ENCODE results near the gene RNF167. TPM values are rescaled to one million over a fixed set of nuclear protein-coding genes. Genes with fewer than 3 reads are reported as not detected.

Gene RNF167
- polyA plus RNA-seq: 100 to 1,000 TPM; 108 to 132 (median 123) TPM
- long read RNA-seq, donor 1: 0 reads
- long read RNA-seq, donor 2, transcript RNF167-211 (9 exons, 1,757 nt): major isoform, 6 of 799 reads
- long read RNA-seq, donor 2, partial matches to known transcripts: 780 of 799 reads
- long read RNA-seq, donor 2, other reads (novel, unspliced or antisense): 8 of 799 reads
- long read RNA-seq, donor 3, transcript RNF167-211 (9 exons, 1,757 nt): major isoform, 7 of 22 reads
- long read RNA-seq, donor 3, partial matches to known transcripts: 7 of 22 reads
- long read RNA-seq, donor 3, other reads (novel, unspliced or antisense): 0 of 22 reads
- long read RNA-seq, donor 4, partial matches to known transcripts: 0 of 1 reads
- long read RNA-seq, donor 4, other reads (novel, unspliced or antisense): 0 of 1 reads
- long read RNA-seq, donor 5, partial matches to known transcripts: 0 of 4 reads
- long read RNA-seq, donor 5, other reads (novel, unspliced or antisense): 0 of 4 reads
- long read RNA-seq, donor 6, transcript RNF167-201 (10 exons, 1,915 nt): minor isoform, 7 of 45 reads
- long read RNA-seq, donor 6, transcript RNF167-211 (9 exons, 1,757 nt): major isoform, 13 of 45 reads
- long read RNA-seq, donor 6, partial matches to known transcripts: 17 of 45 reads
- long read RNA-seq, donor 6, other reads (novel, unspliced or antisense): 5 of 45 reads
- long read RNA-seq, donor 7, transcript RNF167-201 (10 exons, 1,915 nt): major isoform, 12 of 2,615 reads
- long read RNA-seq, donor 7, transcript RNF167-211 (9 exons, 1,757 nt): minor isoform, 10 of 2,615 reads
- long read RNA-seq, donor 7, partial matches to known transcripts: 2,301 of 2,615 reads
- long read RNA-seq, donor 7, other reads (novel, unspliced or antisense): 287 of 2,615 reads
- long read RNA-seq, donor 8, partial matches to known transcripts: 0 of 4 reads
- long read RNA-seq, donor 8, other reads (novel, unspliced or antisense): 0 of 4 reads
- long read RNA-seq, donor 9, partial matches to known transcripts: 0 of 7 reads
- long read RNA-seq, donor 9, other reads (novel, unspliced or antisense): 0 of 7 reads
- long read RNA-seq, donor 10, transcript RNF167-211 (9 exons, 1,757 nt): major isoform, 16 of 1,835 reads
- long read RNA-seq, donor 10, partial matches to known transcripts: 1,696 of 1,835 reads
- long read RNA-seq, donor 10, other reads (novel, unspliced or antisense): 114 of 1,835 reads

- FAIRE-seq (no peak), DNase-seq (peak; percentile 99 to 100)
- Histone ChIP-seq H3K27me3 (ENCODE audit: control insufficient read depth in 3 of 3, insufficient read depth in 3 of 3, low read length in 3 of 3) (no peaks in the 10 kb centered on the region), H3K4me3 (ENCODE audit: low read depth in 1 of 3, low read length in 3 of 3) (peak within 1 kb of the TSS; percentile 64 to 97 (median 92)), H3K4me1 (ENCODE audit: control insufficient read depth in 3 of 3, insufficient read depth in 2 of 3, low read depth in 1 of 3, low read length in 2 of 3) (peaks cover 7 to 25% (median 8%) of the 10 kb centered on the region in 3 donors), H3K36me3 (ENCODE audit: control insufficient read depth in 3 of 3, insufficient read depth in 2 of 3, low read depth in 1 of 3, low read length in 3 of 3) (peaks cover 2 to 70% (median 20%) of the 10 kb centered on the region in 3 donors), H3K9me3 (ENCODE audit: control insufficient read depth in 2 of 2, insufficient read depth in 1 of 2, low read depth in 1 of 2, low read length in 1 of 2) (no peaks in the 10 kb centered on the region), H3K27ac (ENCODE audit: low read depth in 1 of 3, low read length in 2 of 3) (peak within 1 kb of the TSS; percentile 87 to 96 (median 93))
- WGBS, 3 donors: 0% methylated on average over 64 to 72 of the region's 72 CpGs
Observed at GRCh38 chr17:4939796-4940554, at the start of gene RNF167, which contains the start of gene SLC25A11. Gene RNF167 (plus strand): TSS chr17:4940268. CDS start chr17:4940910, 642 bp downstream. Gene SLC25A11 (minus strand): TSS chr17:4940046. CDS start chr17:4939910, 136 bp downstream.

DNA sequence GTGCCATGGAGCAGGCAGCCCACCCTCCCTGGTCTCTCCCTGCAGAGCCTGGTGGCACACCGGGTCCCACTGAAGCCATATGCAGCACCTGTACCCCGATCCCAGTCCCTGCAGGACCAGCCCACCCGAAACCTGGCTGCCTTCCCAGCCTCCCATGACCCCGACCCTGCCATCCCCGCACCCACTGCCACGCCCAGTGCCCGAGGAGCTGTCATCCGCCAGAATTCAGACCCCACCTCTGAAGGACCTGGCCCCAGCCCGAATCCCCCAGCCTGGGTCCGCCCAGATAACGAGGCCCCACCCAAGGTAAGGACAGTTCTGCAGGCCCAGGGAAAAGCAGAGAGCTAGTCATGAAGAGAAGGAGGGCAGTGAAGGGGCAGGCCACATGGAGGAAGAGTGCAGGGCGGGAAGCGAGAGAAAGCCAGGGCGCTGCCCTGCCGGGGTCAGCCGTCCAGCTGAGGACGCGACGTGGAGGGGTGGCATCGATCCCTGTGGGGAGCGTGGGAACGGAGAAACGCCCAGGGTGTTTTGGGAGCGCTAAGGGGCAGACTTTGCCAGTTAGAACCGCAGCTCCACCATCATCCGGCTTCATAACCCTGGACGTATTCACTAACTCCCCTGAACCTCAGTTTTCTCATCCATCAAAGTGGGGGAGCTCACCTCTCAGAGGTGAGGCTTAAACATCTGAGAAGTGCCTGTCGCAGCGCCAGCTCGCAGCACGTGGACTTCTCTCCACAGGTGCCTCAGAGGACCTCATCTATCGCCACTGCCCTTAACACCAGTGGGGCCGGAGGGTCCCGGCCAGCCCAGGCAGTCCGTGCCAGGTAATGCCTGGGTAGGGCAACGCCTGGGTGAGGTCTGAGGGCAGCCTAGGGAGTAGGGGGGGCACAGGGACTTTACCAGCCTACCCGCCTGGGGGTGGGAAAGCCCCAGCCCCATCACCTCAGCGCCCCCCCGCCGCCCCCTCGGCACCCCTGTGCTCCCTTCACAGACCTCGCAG, 48.4 kb upstream of the RNF167 start:
- no peak for FAIRE-seq
- peaks cover 25 to 99% (median 43%) of the 10 kb centered on the region in 3 donors for H3K36me3 ChIP-seq (ENCODE audit: control insufficient read depth in 3 of 3, insufficient read depth in 2 of 3, low read depth in 1 of 3, low read length in 3 of 3)
- WGBS, 3 donors: 89 to 92% (median 90%) methylated on average over 40 to 42 of the region's 42 CpGs

GRCh38 chr17:4892499-4893221, 47.4 kb upstream of the RNF167 start:
- 88 to 93% (median 90%) methylated on average over 23 of the region's 23 CpGs for WGBS, 3 donors
- DNase-seq: no peak
- H3K4me3 ChIP-seq (ENCODE audit: low read depth in 1 of 3, low read length in 3 of 3): no peak overlapping the region
- FAIRE-seq: no peak
- H3K36me3 ChIP-seq (ENCODE audit: control insufficient read depth in 3 of 3, insufficient read depth in 2 of 3, low read depth in 1 of 3, low read length in 3 of 3): peaks cover 25 to 99% (median 39%) of the 10 kb centered on the region in 3 donors
- no peaks in the 10 kb centered on the region for H3K27me3 ChIP-seq (ENCODE audit: control insufficient read depth in 3 of 3, insufficient read depth in 3 of 3, low read length in 3 of 3)
- H3K27ac ChIP-seq (ENCODE audit: low read depth in 1 of 3, low read length in 2 of 3): peak overlapping the region in 1 of 3 donors; percentile 46
- H3K4me1 ChIP-seq (ENCODE audit: control insufficient read depth in 3 of 3, insufficient read depth in 2 of 3, low read depth in 1 of 3, low read length in 2 of 3): peaks cover 0 to 6% (median 0%) of the 10 kb centered on the region in 3 donors
- no peaks in the 10 kb centered on the region for H3K9me3 ChIP-seq (ENCODE audit: control insufficient read depth in 2 of 2, insufficient read depth in 1 of 2, low read depth in 1 of 2, low read length in 1 of 2)

More for the DNA sequence above, 48.4 kb upstream of the RNF167 start:
- Histone ChIP-seq H3K27me3 (ENCODE audit: control insufficient read depth in 3 of 3, insufficient read depth in 3 of 3, low read length in 3 of 3) (no peaks in the 10 kb centered on the region), H3K4me3 (ENCODE audit: low read depth in 1 of 3, low read length in 3 of 3) (no peak overlapping the region), H3K9me3 (ENCODE audit: control insufficient read depth in 2 of 2, insufficient read depth in 1 of 2, low read depth in 1 of 2, low read length in 1 of 2) (no peaks in the 10 kb centered on the region), H3K27ac (ENCODE audit: low read depth in 1 of 3, low read length in 2 of 3) (no peak overlapping the region), H3K4me1 (ENCODE audit: control insufficient read depth in 3 of 3, insufficient read depth in 2 of 3, low read depth in 1 of 3, low read length in 2 of 3) (peaks cover 0 to 6% (median 0%) of the 10 kb centered on the region in 3 donors)
- no peak for DNase-seq

GRCh38 chr17:4893272-4893671, 46.8 kb upstream of the RNF167 start:
- Histone ChIP-seq H3K4me1 (ENCODE audit: control insufficient read depth in 3 of 3, insufficient read depth in 2 of 3, low read depth in 1 of 3, low read length in 2 of 3) (peaks cover 0 to 6% (median 0%) of the 10 kb centered on the region in 3 donors), H3K4me3 (ENCODE audit: low read depth in 1 of 3, low read length in 3 of 3) (peak overlapping the region in 1 of 3 donors; percentile 7), H3K27me3 (ENCODE audit: control insufficient read depth in 3 of 3, insufficient read depth in 3 of 3, low read length in 3 of 3) (no peaks in the 10 kb centered on the region), H3K27ac (ENCODE audit: low read depth in 1 of 3, low read length in 2 of 3) (peak overlapping the region in 1 of 3 donors; percentile 46), H3K9me3 (ENCODE audit: control insufficient read depth in 2 of 2, insufficient read depth in 1 of 2, low read depth in 1 of 2, low read length in 1 of 2) (no peaks in the 10 kb centered on the region), H3K36me3 (ENCODE audit: control insufficient read depth in 3 of 3, insufficient read depth in 2 of 3, low read depth in 1 of 3, low read length in 3 of 3) (peaks cover 25 to 98% (median 38%) of the 10 kb centered on the region in 3 donors)
- WGBS, 3 donors: 87 to 91% (median 89%) methylated on average over 16 to 18 of the region's 18 CpGs
- DNase-seq: peak in 1 of 2 donors; percentile 61
- FAIRE-seq: no peak

GRCh38 chr17:4893721-4894560, 46.1 kb upstream of the RNF167 start:
- H3K4me3 ChIP-seq (ENCODE audit: low read depth in 1 of 3, low read length in 3 of 3): peak overlapping the region in 1 of 3 donors; percentile 7
- H3K27ac ChIP-seq (ENCODE audit: low read depth in 1 of 3, low read length in 2 of 3): peak overlapping the region in 1 of 3 donors; percentile 46
- H3K27me3 ChIP-seq (ENCODE audit: control insufficient read depth in 3 of 3, insufficient read depth in 3 of 3, low read length in 3 of 3): peaks cover 0 to 4% (median 0%) of the 10 kb centered on the region in 3 donors
- FAIRE-seq: no peak
- no peak for DNase-seq
- H3K4me1 ChIP-seq (ENCODE audit: control insufficient read depth in 3 of 3, insufficient read depth in 2 of 3, low read depth in 1 of 3, low read length in 2 of 3): peaks cover 0 to 10% (median 0%) of the 10 kb centered on the region in 3 donors
- peaks cover 25 to 97% (median 38%) of the 10 kb centered on the region in 3 donors for H3K36me3 ChIP-seq (ENCODE audit: control insufficient read depth in 3 of 3, insufficient read depth in 2 of 3, low read depth in 1 of 3, low read length in 3 of 3)
- H3K9me3 ChIP-seq (ENCODE audit: control insufficient read depth in 2 of 2, insufficient read depth in 1 of 2, low read depth in 1 of 2, low read length in 1 of 2): no peaks in the 10 kb centered on the region
- 89 to 91% (median 90%) methylated on average over 29 to 31 of the region's 31 CpGs for WGBS, 3 donors

DNA sequence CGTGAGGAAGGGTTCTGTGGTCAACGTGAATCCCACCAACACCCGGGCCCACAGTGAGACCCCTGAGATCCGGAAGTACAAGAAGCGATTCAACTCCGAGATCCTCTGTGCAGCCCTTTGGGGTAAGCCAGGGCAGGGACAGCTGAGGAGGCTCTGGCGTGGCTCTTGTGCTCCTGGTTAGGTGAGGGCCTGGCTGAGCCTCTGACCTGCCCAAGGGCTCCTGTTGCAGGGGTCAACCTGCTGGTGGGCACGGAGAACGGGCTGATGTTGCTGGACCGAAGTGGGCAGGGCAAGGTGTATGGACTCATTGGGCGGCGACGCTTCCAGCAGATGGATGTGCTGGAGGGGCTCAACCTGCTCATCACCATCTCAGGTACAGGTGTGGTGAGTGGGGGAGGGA, 44.9 kb upstream of the RNF167 start:
- DNase-seq: no peak
- peaks cover 0 to 15% (median 0%) of the 10 kb centered on the region in 3 donors for H3K27me3 ChIP-seq (ENCODE audit: control insufficient read depth in 3 of 3, insufficient read depth in 3 of 3, low read length in 3 of 3)
- peaks cover 0 to 17% (median 0%) of the 10 kb centered on the region in 3 donors for H3K4me1 ChIP-seq (ENCODE audit: control insufficient read depth in 3 of 3, insufficient read depth in 2 of 3, low read depth in 1 of 3, low read length in 2 of 3)
- H3K9me3 ChIP-seq (ENCODE audit: control insufficient read depth in 2 of 2, insufficient read depth in 1 of 2, low read depth in 1 of 2, low read length in 1 of 2): no peaks in the 10 kb centered on the region
- H3K27ac ChIP-seq (ENCODE audit: low read depth in 1 of 3, low read length in 2 of 3): no peak overlapping the region
- WGBS, 3 donors: 92 to 98% (median 94%) methylated on average over 11 to 13 of the region's 13 CpGs
- peaks cover 25 to 86% (median 31%) of the 10 kb centered on the region in 3 donors for H3K36me3 ChIP-seq (ENCODE audit: control insufficient read depth in 3 of 3, insufficient read depth in 2 of 3, low read depth in 1 of 3, low read length in 3 of 3)
- H3K4me3 ChIP-seq (ENCODE audit: low read depth in 1 of 3, low read length in 3 of 3): no peak overlapping the region
- FAIRE-seq: no peak
